GM23338 (cell line): ENCODE data around the gene MIPEP. TPM values are rescaled to one million over a fixed set of nuclear protein-coding genes. Genes with fewer than 3 reads are reported as not detected.

Experiments
- ATAC-seq: fragments of 200-7000 bp; cut with Tn5 transposase; 3 replicates; pipeline ENCODE4 v1.9.1; 2020
- DNase-seq: peaks from one replicate; pipeline ENCODE4 v3.0.0-alpha.2; 2015; ENCODE audit warnings: low spot score
- H2AFZ ChIP-seq: fragments of 200-600 bp; sonication (generic); 2 replicates; pipeline ENCODE4 v1.8.0; 2016; ENCODE audit warnings: antibody characterized with exemption, mild to moderate bottlenecking, moderate library complexity
- H3F3A ChIP-seq: fragments of 200-600 bp; sonication (generic); replicated peaks from 2 replicates; pipeline ENCODE4 v1.8.0; 2017; ENCODE audit warnings: antibody characterized with exemption, mixed run types, low read depth
- H3K27ac ChIP-seq: fragments of 200-600 bp; sonication (generic); 2 replicates; pipeline ENCODE4 v1.6.1; 2016; ENCODE audit warnings: low read depth
- H3K27me3 ChIP-seq: fragments of 200-600 bp; sonication (generic); 2 replicates; pipeline ENCODE4 v1.8.0; 2016; ENCODE audit warnings: mild to moderate bottlenecking, mixed run types, moderate library complexity; ENCODE audit not compliant: insufficient read depth
- H3K36me3 ChIP-seq: fragments of 200-600 bp; sonication (generic); 2 replicates; pipeline ENCODE4 v1.8.0; 2016; ENCODE audit warnings: mild to moderate bottlenecking; ENCODE audit not compliant: insufficient read depth
- H3K4me1 ChIP-seq: fragments of 200-600 bp; sonication (generic); 2 replicates; pipeline ENCODE4 v1.8.0; 2016; ENCODE audit warnings: mild to moderate bottlenecking, moderate library complexity; ENCODE audit not compliant: insufficient read depth
- H3K4me2 ChIP-seq: fragments of 200-600 bp; sonication (generic); 2 replicates; pipeline ENCODE4 v1.7.1; 2017; ENCODE audit warnings: mixed run types
- H3K4me3 ChIP-seq: fragments of 200-600 bp; sonication (generic); 2 replicates; pipeline ENCODE4 v1.6.1; 2016; ENCODE audit warnings: mixed run types
- H3K79me2 ChIP-seq: fragments of 200-600 bp; sonication (generic); replicated peaks from 2 replicates; pipeline ENCODE4 v1.8.0; 2017; ENCODE audit warnings: mild to moderate bottlenecking; ENCODE audit not compliant: insufficient read depth
- H3K9me2 ChIP-seq: fragments of 200-600 bp; sonication (generic); 2 replicates; pipeline ENCODE4 v1.8.0; 2017; ENCODE audit not compliant: insufficient read depth
- H4K20me1 ChIP-seq: fragments of 200-600 bp; sonication (generic); replicated peaks from 2 replicates; pipeline ENCODE4 v1.8.0; 2017; ENCODE audit warnings: mild to moderate bottlenecking; ENCODE audit not compliant: insufficient read depth
- H3K27ac Mint-ChIP-seq: 2 replicates; pipeline ENCODE4 v1.8.0; 2020; ENCODE audit warnings: inconsistent platforms, mild to moderate bottlenecking, moderate library complexity, mixed read lengths
- H3K27me3 Mint-ChIP-seq: 3 replicates; pipeline ENCODE4 v1.8.0; 2022; ENCODE audit warnings: low read depth, mild to moderate bottlenecking, moderate library complexity, mixed read lengths, inconsistent platforms; ENCODE audit not compliant: insufficient read depth, poor library complexity
- H3K36me3 Mint-ChIP-seq: 3 replicates; pipeline ENCODE4 v1.8.0; 2021; ENCODE audit warnings: low read depth, mild to moderate bottlenecking, inconsistent platforms, moderate library complexity, mixed read lengths
- H3K4me1 Mint-ChIP-seq: 3 replicates; pipeline ENCODE4 v1.8.0; 2020; ENCODE audit warnings: mild to moderate bottlenecking, inconsistent platforms, mixed read lengths
- H3K4me3 Mint-ChIP-seq: 3 replicates; pipeline ENCODE4 v1.8.0; 2021; ENCODE audit warnings: moderate library complexity, mild to moderate bottlenecking, inconsistent platforms, mixed read lengths
- H3K9me3 Mint-ChIP-seq: 3 replicates; pipeline ENCODE4 v1.8.0; 2020; ENCODE audit warnings: moderate library complexity, mild to moderate bottlenecking, inconsistent platforms, mixed read lengths
- EZH2 ChIP-seq: fragments of 200-600 bp; sonication (generic); IDR thresholded peaks from one replicate; pipeline ENCODE4 v1.8.0; 2017; ENCODE audit warnings: antibody characterized with exemption, mild to moderate bottlenecking, low read depth; ENCODE audit not compliant: unreplicated experiment
- JUNB ChIP-seq: IDR thresholded peaks from one replicate; pipeline ENCODE4 v1.6.1; 2016; ENCODE audit warnings: antibody characterized with exemption; ENCODE audit not compliant: unreplicated experiment
- NANOG ChIP-seq: IDR thresholded peaks from 2 replicates; pipeline ENCODE4 v1.6.1; 2016; ENCODE audit warnings: antibody characterized with exemption, borderline replicate concordance
- STAT1 ChIP-seq: IDR thresholded peaks from one replicate; pipeline ENCODE4 v1.6.1; 2016; ENCODE audit warnings: antibody characterized with exemption; ENCODE audit not compliant: unreplicated experiment
- ZNF114 ChIP-seq: fragments of 250-450 bp; sonication (Bioruptor Pico); IDR thresholded peaks from 2 replicates; pipeline ENCODE4 v1.5.0; 2020; ENCODE audit warnings: mild to moderate bottlenecking, moderate library complexity
- ZNF331 ChIP-seq: fragments of 250-450 bp; sonication (Bioruptor Pico); IDR thresholded peaks from 2 replicates; pipeline ENCODE4 v1.5.0; 2020; ENCODE audit warnings: low read depth, mild to moderate bottlenecking, moderate library complexity
- polyA plus RNA-seq: library from polyadenylated mRNA; unstranded; fragments of >200 nt; fragmentation: Nextera tagmentation; extraction: Ambion mirVana; gene quantifications from 2 replicates; pipeline ENCODE4 v1.2.1, GENCODE V29; 2016
- total RNA-seq: library from RNA; depleted of rRNA; stranded (reverse); fragments of >200 nt; shearing (Covaris generic); gene quantifications from 2 replicates; pipeline ENCODE4 v1.2.3, GENCODE V29; 2014
- TF ChIP-seq, protein P1 (sequence below): fragments of 250-450 bp; sonication (Bioruptor Pico); IDR thresholded peaks from 2 replicates; pipeline ENCODE4 v1.5.0; 2020; ENCODE audit warnings: mild to moderate bottlenecking, moderate library complexity

Gene MIPEP
- total and polyA plus RNA-seq, 2 experiments from 2014 or later = 20.8 to 22.5 TPM

- TF ChIP-seq, protein P1, sequence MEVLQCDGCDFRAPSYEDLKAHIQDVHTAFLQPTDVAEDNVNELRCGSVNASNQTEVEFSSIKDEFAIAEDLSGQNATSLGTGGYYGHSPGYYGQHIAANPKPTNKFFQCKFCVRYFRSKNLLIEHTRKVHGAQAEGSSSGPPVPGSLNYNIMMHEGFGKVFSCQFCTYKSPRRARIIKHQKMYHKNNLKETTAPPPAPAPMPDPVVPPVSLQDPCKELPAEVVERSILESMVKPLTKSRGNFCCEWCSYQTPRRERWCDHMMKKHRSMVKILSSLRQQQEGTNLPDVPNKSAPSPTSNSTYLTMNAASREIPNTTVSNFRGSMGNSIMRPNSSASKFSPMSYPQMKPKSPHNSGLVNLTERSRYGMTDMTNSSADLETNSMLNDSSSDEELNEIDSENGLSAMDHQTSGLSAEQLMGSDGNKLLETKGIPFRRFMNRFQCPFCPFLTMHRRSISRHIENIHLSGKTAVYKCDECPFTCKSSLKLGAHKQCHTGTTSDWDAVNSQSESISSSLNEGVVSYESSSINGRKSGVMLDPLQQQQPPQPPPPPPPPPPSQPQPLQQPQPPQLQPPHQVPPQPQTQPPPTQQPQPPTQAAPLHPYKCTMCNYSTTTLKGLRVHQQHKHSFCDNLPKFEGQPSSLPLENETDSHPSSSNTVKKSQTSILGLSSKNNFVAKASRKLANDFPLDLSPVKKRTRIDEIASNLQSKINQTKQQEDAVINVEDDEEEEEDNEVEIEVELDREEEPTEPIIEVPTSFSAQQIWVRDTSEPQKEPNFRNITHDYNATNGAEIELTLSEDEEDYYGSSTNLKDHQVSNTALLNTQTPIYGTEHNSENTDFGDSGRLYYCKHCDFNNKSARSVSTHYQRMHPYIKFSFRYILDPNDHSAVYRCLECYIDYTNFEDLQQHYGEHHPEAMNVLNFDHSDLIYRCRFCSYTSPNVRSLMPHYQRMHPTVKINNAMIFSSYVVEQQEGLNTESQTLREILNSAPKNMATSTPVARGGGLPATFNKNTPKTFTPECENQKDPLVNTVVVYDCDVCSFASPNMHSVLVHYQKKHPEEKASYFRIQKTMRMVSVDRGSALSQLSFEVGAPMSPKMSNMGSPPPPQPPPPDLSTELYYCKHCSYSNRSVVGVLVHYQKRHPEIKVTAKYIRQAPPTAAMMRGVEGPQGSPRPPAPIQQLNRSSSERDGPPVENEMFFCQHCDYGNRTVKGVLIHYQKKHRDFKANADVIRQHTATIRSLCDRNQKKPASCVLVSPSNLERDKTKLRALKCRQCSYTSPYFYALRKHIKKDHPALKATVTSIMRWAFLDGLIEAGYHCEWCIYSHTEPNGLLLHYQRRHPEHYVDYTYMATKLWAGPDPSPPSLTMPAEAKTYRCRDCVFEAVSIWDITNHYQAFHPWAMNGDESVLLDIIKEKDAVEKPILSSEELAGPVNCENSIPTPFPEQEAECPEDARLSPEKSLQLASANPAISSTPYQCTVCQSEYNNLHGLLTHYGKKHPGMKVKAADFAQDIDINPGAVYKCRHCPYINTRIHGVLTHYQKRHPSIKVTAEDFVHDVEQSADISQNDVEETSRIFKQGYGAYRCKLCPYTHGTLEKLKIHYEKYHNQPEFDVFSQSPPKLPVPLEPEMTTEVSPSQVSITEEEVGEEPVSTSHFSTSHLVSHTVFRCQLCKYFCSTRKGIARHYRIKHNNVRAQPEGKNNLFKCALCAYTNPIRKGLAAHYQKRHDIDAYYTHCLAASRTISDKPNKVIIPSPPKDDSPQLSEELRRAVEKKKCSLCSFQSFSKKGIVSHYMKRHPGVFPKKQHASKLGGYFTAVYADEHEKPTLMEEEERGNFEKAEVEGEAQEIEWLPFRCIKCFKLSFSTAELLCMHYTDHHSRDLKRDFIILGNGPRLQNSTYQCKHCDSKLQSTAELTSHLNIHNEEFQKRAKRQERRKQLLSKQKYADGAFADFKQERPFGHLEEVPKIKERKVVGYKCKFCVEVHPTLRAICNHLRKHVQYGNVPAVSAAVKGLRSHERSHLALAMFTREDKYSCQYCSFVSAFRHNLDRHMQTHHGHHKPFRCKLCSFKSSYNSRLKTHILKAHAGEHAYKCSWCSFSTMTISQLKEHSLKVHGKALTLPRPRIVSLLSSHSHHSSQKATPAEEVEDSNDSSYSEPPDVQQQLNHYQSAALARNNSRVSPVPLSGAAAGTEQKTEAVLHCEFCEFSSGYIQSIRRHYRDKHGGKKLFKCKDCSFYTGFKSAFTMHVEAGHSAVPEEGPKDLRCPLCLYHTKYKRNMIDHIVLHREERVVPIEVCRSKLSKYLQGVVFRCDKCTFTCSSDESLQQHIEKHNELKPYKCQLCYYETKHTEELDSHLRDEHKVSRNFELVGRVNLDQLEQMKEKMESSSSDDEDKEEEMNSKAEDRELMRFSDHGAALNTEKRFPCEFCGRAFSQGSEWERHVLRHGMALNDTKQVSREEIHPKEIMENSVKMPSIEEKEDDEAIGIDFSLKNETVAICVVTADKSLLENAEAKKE (CRISPR knock-in tag) = no peak
- TF ChIP-seq ZNF114 (CRISPR knock-in tag) = no peak
These were observed 92.6 kb downstream of the MIPEP start (continued) for GRCh38 chr13:23796551-23796950.

GRCh38 chr13:23794267-23795161 is 94.7 kb downstream of the MIPEP start:
- Mint-ChIP-seq H3K4me3 (no peak overlapping the region), H3K36me3 (peaks cover 25% of the 10 kb centered on the region), H3K27ac (no peak overlapping the region), H3K9me3 (peaks cover 15% of the 10 kb centered on the region), H3K27me3 (peaks cover 2% of the 10 kb centered on the region), H3K4me1 (peaks cover 11% of the 10 kb centered on the region)
- H3K27me3 ChIP-seq = no peaks in the 10 kb centered on the region
- no peak overlapping the region for H2AFZ ChIP-seq
- peaks cover 6% of the 10 kb centered on the region for H3K9me2 ChIP-seq
- peaks cover 9% of the 10 kb centered on the region; the same call in 1 of the 2 replicates for H3K36me3 ChIP-seq
- no peak overlapping the region for H3K4me3 ChIP-seq
- H3F3A ChIP-seq = no peaks in the 10 kb centered on the region
- no peak for DNase-seq
- no peaks in the 10 kb centered on the region for H3K79me2 ChIP-seq
- H3K27ac ChIP-seq = no peak overlapping the region
- no peaks in the 10 kb centered on the region for H4K20me1 ChIP-seq
- peaks cover 14% of the 10 kb centered on the region for H3K4me1 ChIP-seq
- H3K4me2 ChIP-seq = peak overlapping the region; percentile 30; the same call in 1 of the 2 replicates
- ATAC-seq = no peak
- no peak for TF ChIP-seq NANOG
- TF ChIP-seq STAT1 = no peak
- no peak for TF ChIP-seq JUNB
- TF ChIP-seq EZH2 = no peak
- TF ChIP-seq, protein P1 (CRISPR knock-in tag) = no peak
- TF ChIP-seq ZNF331 (CRISPR knock-in tag) = no peak
